Activated CD4-positive, alpha-beta T cell treated with anti-CD3 and anti-CD28 coated beads, Interleukin-2, amount 10 ng/mL, durations not matched to agents 24 days and 14 days (primary cell): ENCODE data around the gene PRAMEF14. TPM values are rescaled to one million over a fixed set of nuclear protein-coding genes. Genes with fewer than 3 reads are reported as not detected.
A peak's percentile ranks its signal among the peaks of the same experiment; 100 is the strongest.
"Not testable (repeated sequence)": the region's sequence is repeated elsewhere in the genome, so short reads cannot be mapped to it uniquely, and the experiment has no call there.

ENCODE experiments used
- DNase-seq: peaks from one replicate; pipeline ENCODE4 v3.0.0; 2022
- H3K27ac Mint-ChIP-seq: one replicate; pipeline ENCODE4 v1.8.0; 2022; ENCODE audit warnings: mild to moderate bottlenecking, mixed read lengths
- H3K27me3 Mint-ChIP-seq: one replicate; pipeline ENCODE4 v1.8.0; 2022; ENCODE audit warnings: mixed read lengths
- H3K36me3 Mint-ChIP-seq: one replicate; pipeline ENCODE4 v1.8.0; 2022; ENCODE audit warnings: low read depth, mild to moderate bottlenecking, mixed read lengths
- H3K4me1 Mint-ChIP-seq: one replicate; pipeline ENCODE4 v1.8.0; 2021; ENCODE audit warnings: mixed read lengths
- H3K4me3 Mint-ChIP-seq: one replicate; pipeline ENCODE4 v1.8.0; 2022; ENCODE audit warnings: mild to moderate bottlenecking, moderate library complexity, mixed read lengths
- H3K9me3 Mint-ChIP-seq: one replicate; pipeline ENCODE4 v1.8.0; 2021; ENCODE audit warnings: mixed read lengths
- intact Hi-C: fragments of 100-400 bp; cut with micrococcal nuclease; formaldehyde crosslinking; loops from one replicate; pipeline ENCODE4 v1.15.1; 2023
- total RNA-seq: library from RNA; stranded (reverse); gene quantifications from 2 replicates; pipeline ENCODE4 v1.2.3, GENCODE V29; 2022

Gene PRAMEF14
- total RNA-seq: not detected in 2 replicates

DNA sequence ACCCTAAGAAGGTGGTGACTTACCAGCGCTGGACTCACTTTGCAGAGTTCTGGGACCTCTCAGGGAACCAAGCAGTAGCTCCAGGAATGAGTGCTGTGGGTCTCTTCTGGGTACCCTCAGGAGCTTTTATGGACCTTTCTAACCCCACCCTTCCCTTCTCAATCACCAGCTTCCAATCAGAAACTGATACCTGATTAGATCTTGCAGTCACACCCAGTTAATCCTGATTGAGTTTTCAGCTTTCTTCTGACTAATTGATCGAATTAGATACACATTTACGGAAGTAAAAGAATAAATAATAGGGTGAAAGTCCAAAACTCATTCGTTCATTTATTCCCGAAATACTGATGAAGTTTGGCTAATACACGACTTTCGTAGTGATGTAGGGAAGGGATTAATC, at the start of gene PRAMEF14:
Gene PRAMEF14, minus strand, starts transcription at position 101 of the 400 bp plus-strand sequence. CDS start 1,820 bp downstream, outside the sequence.
- DNase-seq, H3K4me1 Mint-ChIP-seq, H3K9me3 Mint-ChIP-seq, H3K27ac Mint-ChIP-seq, H3K36me3 Mint-ChIP-seq, intact Hi-C loops, H3K4me3 Mint-ChIP-seq, H3K27me3 Mint-ChIP-seq: not testable (repeated sequence)

DNA sequence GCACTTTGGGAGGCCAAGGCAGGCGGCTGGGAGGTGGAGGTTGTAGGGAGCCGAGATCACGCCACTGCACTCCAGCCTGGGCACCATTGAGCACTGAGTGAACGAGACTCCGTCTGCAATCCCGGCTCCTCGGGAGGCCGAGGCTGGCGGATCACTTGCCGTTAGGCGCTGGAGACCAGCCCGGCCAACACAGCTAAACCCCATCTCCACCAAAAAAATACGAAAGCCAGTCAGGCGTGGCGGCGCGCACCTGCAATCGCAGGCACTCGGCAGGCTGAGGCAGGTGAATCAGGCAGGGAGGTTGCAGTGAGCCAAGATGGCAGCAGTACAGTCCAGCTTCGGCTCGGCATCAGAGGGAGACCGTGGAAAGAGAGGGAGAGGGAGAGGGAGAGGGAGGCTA, 48.4 kb upstream of the PRAMEF14 start:
- DNase-seq, H3K27me3 Mint-ChIP-seq, H3K4me3 Mint-ChIP-seq, H3K9me3 Mint-ChIP-seq, H3K27ac Mint-ChIP-seq, H3K36me3 Mint-ChIP-seq, H3K4me1 Mint-ChIP-seq, intact Hi-C loops: not testable (repeated sequence)

DNA sequence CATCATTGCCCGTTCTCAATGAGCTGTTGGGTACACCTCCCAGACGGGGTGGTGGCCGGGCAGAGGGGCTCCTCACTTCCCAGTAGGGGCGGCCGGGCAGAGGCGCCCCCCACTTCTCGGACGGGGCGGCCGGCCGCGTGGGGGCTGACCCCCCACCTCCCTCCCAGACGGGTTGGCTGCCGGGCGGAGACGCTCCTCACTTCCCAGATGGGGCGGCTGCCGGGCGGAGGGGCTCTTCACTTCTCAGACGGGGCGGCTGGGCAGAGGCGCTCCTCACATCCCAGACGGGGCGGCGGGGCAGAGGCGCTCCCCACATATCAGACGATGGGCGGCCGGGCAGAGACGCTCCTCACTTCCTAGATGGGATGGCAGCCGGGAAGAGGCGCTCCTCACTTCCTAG, 47.8 kb upstream of the PRAMEF14 start:
- H3K27ac Mint-ChIP-seq, H3K27me3 Mint-ChIP-seq, intact Hi-C loops, H3K9me3 Mint-ChIP-seq, DNase-seq, H3K4me1 Mint-ChIP-seq, H3K36me3 Mint-ChIP-seq, H3K4me3 Mint-ChIP-seq: not testable (repeated sequence)

- H3K9me3 Mint-ChIP-seq, H3K4me1 Mint-ChIP-seq, H3K27me3 Mint-ChIP-seq, intact Hi-C loops, DNase-seq, H3K36me3 Mint-ChIP-seq, H3K4me3 Mint-ChIP-seq, H3K27ac Mint-ChIP-seq: not testable (repeated sequence)
Measured at GRCh38 chr1:13393004-13393403, 46.1 kb upstream of the PRAMEF14 start.

DNA sequence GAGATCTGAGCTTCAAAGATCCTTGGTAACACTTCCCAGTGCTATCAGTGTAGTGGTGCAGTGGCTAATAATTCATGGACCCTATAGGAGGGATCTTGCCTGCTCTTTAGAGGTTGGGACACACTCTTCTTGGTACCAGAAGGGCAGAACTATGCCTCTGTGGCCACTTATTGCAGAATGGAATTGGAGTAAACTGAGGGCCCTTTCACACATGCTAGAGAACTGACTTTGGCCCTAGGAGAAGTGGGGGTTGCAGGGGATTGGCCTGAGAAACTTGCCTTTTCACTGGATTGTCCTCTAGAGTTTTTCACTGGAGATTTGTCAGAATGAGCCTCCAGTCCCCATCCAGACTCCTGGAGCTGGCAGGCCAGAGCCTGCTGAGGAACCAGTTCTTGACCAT, 42.4 kb upstream of the PRAMEF14 start, which contains the start of gene PRAMEF17:
Gene PRAMEF17, plus strand, starts transcription at position 301 of the 400 bp plus-strand sequence. Its CDS starts 26 bp downstream, at position 327.
- DNase-seq, H3K27ac Mint-ChIP-seq, H3K4me3 Mint-ChIP-seq, H3K36me3 Mint-ChIP-seq, H3K4me1 Mint-ChIP-seq, H3K9me3 Mint-ChIP-seq, intact Hi-C loops, H3K27me3 Mint-ChIP-seq: not testable (repeated sequence)

- intact Hi-C loops, H3K4me1 Mint-ChIP-seq, H3K36me3 Mint-ChIP-seq: not testable (repeated sequence)
Measured at GRCh38 chr1:13380380-13380779, 33.4 kb upstream of the PRAMEF14 start.

GRCh38 chr1:13378983-13379382, 32.0 kb upstream of the PRAMEF14 start:
- intact Hi-C loops, H3K36me3 Mint-ChIP-seq, H3K27me3 Mint-ChIP-seq: not testable (repeated sequence)

More at GRCh38 chr1:13380380-13380779, 33.4 kb upstream of the PRAMEF14 start:
- not testable (repeated sequence) for DNase-seq, H3K9me3 Mint-ChIP-seq, H3K27ac Mint-ChIP-seq, H3K4me3 Mint-ChIP-seq, H3K27me3 Mint-ChIP-seq

DNA sequence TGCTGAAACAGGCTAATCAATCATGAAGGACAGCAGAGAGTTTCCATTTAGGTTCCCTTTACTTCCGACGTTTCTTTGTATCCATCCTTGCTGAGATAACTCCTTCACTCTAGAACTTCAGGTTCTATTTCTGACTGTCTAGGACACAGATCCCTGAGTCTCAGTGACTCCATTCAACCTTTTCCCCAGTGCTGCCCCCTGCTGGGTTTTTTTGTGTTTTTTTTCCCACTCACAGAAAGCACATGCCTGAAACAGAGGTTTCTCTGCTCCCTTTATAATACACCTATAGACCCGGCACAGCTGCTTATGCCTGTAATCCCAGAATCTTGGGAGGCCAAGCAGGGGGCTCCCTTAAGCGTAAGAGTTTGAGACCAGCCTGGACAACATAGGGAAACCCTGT, 21.6 kb upstream of the PRAMEF14 start:
- H3K4me3 Mint-ChIP-seq, intact Hi-C loops, H3K4me1 Mint-ChIP-seq, H3K9me3 Mint-ChIP-seq, H3K27ac Mint-ChIP-seq, H3K27me3 Mint-ChIP-seq, H3K36me3 Mint-ChIP-seq: not testable (repeated sequence)
- peak; percentile 64 for DNase-seq

More at GRCh38 chr1:13378983-13379382, 32.0 kb upstream of the PRAMEF14 start:
- H3K4me1 Mint-ChIP-seq, DNase-seq, H3K27ac Mint-ChIP-seq, H3K4me3 Mint-ChIP-seq, H3K9me3 Mint-ChIP-seq: not testable (repeated sequence)

DNA sequence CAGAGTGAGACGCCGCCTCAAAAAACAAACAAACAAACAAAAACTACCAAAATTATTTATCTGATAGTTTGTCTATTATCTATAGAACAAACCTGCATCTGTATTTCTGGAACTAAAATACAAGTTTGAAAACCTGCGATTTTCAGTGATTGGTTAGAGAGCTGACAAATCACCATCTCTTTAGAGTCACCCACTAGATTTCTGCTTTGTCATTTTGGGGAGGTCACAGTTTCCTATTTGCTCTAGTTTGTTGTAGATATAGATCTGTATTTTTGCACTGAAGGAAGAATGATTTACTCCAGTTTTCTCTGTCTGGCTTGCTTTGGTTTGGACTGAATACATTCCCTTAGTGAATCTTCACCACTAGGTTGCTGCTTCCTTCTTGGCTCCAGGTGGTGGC, 19.6 kb upstream of the PRAMEF14 start:
- DNase-seq, H3K4me1 Mint-ChIP-seq, H3K4me3 Mint-ChIP-seq, H3K27me3 Mint-ChIP-seq, H3K9me3 Mint-ChIP-seq, H3K27ac Mint-ChIP-seq, H3K36me3 Mint-ChIP-seq, intact Hi-C loops: not testable (repeated sequence)

GRCh38 chr1:13364928-13365327, 18.0 kb upstream of the PRAMEF14 start:
- H3K27ac Mint-ChIP-seq, intact Hi-C loops, DNase-seq, H3K9me3 Mint-ChIP-seq, H3K4me3 Mint-ChIP-seq, H3K4me1 Mint-ChIP-seq, H3K36me3 Mint-ChIP-seq, H3K27me3 Mint-ChIP-seq: not testable (repeated sequence)

GRCh38 chr1:13362364-13362763, 15.4 kb upstream of the PRAMEF14 start:
- H3K4me3 Mint-ChIP-seq, DNase-seq, H3K4me1 Mint-ChIP-seq, H3K9me3 Mint-ChIP-seq, H3K27ac Mint-ChIP-seq, intact Hi-C loops, H3K36me3 Mint-ChIP-seq, H3K27me3 Mint-ChIP-seq: not testable (repeated sequence)

- H3K27ac Mint-ChIP-seq, H3K4me1 Mint-ChIP-seq, H3K27me3 Mint-ChIP-seq, intact Hi-C loops, H3K9me3 Mint-ChIP-seq, H3K36me3 Mint-ChIP-seq, H3K4me3 Mint-ChIP-seq: not testable (repeated sequence)
- peak; percentile 75 for DNase-seq
Measured at GRCh38 chr1:13356774-13357173, 9.8 kb upstream of the PRAMEF14 start.

DNA sequence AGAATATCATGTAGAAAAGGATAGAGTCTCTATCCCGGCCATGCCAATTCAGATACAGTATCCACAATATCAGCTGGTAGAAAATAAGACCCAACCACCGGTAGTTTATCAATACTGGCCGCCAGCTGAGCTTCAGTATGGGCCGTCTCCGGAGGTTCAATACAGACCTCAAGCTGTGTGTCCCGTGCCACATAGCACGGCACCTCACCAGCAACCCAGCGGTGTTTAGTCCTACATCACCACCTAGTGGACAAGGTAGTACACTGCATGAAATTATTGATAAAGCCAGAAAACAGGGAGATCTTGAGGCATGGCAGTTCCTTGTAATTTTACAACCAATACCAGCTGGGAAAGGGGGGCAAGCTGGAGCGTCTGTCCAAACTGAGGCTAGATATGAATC, 7.5 kb upstream of the PRAMEF14 start:
- not testable (repeated sequence) for H3K27ac Mint-ChIP-seq, H3K36me3 Mint-ChIP-seq

DNA sequence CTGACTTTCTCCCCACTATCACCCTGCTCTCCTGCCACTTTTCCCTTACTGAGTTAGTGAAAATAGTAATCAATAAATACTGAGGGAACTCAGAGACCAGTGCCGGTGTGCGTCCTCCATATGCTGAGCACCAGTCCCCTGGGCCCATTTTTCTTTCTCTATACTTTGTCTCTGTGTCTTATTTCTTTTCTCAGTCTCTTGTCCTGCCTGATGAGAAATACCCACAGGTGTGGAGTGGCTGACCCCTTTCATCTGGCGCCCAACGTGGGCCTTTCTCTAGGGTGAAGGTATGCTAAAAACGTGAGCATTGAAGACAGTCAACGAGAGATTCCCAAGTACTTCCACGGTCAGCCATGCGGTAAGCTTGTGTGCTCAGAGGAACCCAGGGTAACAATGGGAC, 6.5 kb upstream of the PRAMEF14 start:
- H3K4me1 Mint-ChIP-seq, H3K9me3 Mint-ChIP-seq, DNase-seq, H3K36me3 Mint-ChIP-seq, H3K4me3 Mint-ChIP-seq, intact Hi-C loops, H3K27ac Mint-ChIP-seq, H3K27me3 Mint-ChIP-seq: not testable (repeated sequence)

More for the DNA sequence above, 7.5 kb upstream of the PRAMEF14 start:
- intact Hi-C loops, H3K4me3 Mint-ChIP-seq, H3K27me3 Mint-ChIP-seq, DNase-seq, H3K4me1 Mint-ChIP-seq, H3K9me3 Mint-ChIP-seq: not testable (repeated sequence)

DNA sequence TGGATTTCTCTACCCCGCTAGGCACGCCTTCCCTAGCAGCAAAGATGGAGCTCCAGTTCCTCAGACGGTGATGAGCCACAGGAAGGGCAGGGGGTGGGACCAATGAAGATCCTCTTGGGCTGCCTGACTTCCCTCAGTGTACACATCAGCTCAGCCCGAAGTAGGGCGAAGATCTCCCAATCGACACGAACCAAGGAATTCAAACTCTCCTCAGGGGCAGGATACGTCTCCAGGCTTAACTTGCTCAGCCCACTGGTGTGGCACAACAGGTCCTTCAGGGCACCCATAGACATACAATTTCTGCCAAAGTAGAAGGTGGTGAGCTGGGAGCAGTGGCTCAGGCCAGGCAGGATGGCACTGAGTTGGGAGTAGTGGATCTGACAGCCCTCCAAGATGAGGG, 4.4 kb downstream of the PRAMEF14 start:
- H3K36me3 Mint-ChIP-seq, intact Hi-C loops, H3K27ac Mint-ChIP-seq, H3K4me3 Mint-ChIP-seq, H3K27me3 Mint-ChIP-seq, H3K9me3 Mint-ChIP-seq, H3K4me1 Mint-ChIP-seq, DNase-seq: not testable (repeated sequence)
